GM12874 (cell line): ENCODE results near the gene LRBA.

Source experiments
- TF ChIP-seq, protein P1 (sequence below): IDR thresholded peaks from 2 replicates; pipeline ENCODE4 v1.5.1; 2011; ENCODE audit warnings: low read depth, mild to moderate bottlenecking, control low read depth, low read length, moderate library complexity; ENCODE audit not compliant: insufficient read depth

Gene LRBA

DNA sequence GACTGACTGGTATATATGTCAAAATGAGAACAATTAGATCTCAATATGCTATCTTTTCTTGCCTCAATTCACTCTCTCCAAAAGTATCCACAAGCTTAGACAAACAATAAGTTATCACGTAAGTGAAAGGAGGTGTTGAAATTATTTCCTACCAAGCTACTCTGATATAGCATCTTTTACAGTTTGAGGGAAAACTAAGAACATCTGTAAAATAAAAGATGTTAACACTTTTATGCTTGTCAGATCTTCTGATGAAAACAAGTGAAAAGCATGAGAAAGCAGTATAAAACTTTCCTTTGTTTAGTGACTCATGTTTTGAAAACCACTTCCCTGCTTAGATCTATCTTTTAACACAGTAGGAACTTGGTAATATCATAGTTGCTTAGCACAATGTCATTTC, 441.6 kb downstream of the LRBA start:
- TF ChIP-seq, protein P1, sequence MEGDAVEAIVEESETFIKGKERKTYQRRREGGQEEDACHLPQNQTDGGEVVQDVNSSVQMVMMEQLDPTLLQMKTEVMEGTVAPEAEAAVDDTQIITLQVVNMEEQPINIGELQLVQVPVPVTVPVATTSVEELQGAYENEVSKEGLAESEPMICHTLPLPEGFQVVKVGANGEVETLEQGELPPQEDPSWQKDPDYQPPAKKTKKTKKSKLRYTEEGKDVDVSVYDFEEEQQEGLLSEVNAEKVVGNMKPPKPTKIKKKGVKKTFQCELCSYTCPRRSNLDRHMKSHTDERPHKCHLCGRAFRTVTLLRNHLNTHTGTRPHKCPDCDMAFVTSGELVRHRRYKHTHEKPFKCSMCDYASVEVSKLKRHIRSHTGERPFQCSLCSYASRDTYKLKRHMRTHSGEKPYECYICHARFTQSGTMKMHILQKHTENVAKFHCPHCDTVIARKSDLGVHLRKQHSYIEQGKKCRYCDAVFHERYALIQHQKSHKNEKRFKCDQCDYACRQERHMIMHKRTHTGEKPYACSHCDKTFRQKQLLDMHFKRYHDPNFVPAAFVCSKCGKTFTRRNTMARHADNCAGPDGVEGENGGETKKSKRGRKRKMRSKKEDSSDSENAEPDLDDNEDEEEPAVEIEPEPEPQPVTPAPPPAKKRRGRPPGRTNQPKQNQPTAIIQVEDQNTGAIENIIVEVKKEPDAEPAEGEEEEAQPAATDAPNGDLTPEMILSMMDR: no peak

- TF ChIP-seq, protein P1: no peak
These were observed 442.2 kb downstream of the LRBA start for GRCh38 chr4:150572704-150573504.

GRCh38 chr4:150570862-150571261, 444.2 kb downstream of the LRBA start:
- TF ChIP-seq, protein P1: no peak

GRCh38 chr4:150569998-150570535, 445.0 kb downstream of the LRBA start:
- TF ChIP-seq, protein P1: no peak

DNA sequence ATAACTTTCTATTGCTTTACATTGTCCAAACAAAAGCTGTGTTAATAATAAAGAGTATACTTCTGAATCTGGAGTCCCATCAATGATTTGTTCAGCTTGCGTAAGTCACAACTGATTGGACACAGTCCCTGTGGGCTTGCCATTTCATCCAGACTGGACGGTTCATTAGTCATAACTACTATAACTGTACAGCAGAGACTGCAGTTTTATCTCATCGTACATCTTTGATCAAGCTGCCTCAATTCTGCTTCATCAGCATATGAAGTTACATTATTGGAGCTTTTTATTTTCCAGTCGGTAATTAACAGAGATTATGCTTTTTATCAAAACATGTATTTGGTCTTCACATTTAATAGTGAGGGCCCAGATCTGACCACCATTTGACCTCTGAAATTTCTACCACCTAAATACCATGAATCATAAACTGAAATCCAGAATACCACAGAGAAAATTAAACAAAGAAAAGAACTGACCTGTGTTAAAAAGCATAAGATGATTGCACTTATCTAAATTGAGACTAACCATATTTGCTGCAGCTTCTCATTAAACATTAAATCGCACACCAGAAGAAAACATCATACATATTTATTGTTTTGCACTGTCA, 445.6 kb downstream of the LRBA start:
- TF ChIP-seq, protein P1: no peak

DNA sequence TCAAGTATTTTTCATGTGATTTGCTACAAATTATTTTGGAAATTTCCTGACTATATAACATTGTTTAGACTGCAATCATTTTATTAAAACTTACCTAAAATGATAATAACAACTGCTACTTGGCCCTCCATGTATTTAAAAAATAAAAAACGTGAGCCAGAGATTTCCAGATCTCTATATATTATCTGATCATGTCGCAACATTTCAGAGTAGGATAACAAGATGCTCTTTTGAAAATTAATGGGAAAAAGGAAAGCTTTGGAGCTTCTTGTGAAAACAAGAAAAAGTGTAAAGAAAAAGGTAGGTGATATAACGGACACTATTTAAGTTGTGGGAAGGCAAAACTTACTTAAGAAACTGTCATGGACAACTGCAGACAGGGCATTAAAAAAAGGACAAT, 448.0 kb downstream of the LRBA start:
- TF ChIP-seq, protein P1: no peak

GRCh38 chr4:150562751-150563150, 452.3 kb downstream of the LRBA start:
- TF ChIP-seq, protein P1: no peak
